ENCODE results near the gene ANKFN1. TPM values are rescaled to one million over a fixed set of nuclear protein-coding genes. Genes with fewer than 3 reads are reported as not detected.

ANKFN1 gene
- total RNA-seq, 3 donors from 2014 or later: 0.22 to 1.4 (median 0.60) TPM

DNA sequence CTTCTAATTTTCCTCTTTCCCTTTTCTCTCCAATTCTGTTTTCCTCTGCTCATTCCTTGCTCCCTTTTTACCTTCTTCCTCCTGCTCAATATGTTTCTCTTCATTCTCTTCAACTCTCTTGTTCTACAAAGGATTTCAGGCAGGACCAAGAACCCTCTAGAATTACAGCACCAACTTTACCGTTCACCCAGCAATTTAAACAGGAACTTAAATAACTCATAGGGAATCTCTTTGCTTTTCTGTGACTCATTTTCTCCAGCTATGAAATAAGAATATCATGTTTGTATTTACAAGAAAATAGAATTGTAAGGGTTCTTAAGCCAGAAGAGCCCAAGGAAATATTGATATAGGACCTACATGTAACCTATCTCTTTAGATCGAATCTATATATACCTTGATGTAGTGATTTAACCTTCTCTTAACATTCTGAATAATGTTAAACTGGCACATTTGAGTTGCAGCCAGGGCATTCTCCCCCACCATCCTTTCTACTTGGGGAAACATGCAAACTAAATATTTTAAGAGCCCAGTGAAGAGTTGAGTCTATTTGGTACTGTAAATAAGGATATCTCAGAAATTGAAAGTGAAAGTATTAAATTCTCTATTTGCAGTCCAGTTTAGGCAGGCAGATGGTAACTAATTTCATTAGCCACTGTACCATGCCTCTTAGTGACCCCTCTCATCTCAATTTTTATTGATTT lies 137.0 kb downstream of the ANKFN1 start:
- no peaks in the 10 kb centered on the region for H3K36me3 ChIP-seq (ENCODE audit: low read depth)
- no peak for ATAC-seq
- no peaks in the 10 kb centered on the region for H3K9me3 ChIP-seq
- H3K4me1 ChIP-seq (ENCODE audit: low read depth): no peaks in the 10 kb centered on the region
- DNase-seq: no peak
- TF ChIP-seq, protein P1, sequence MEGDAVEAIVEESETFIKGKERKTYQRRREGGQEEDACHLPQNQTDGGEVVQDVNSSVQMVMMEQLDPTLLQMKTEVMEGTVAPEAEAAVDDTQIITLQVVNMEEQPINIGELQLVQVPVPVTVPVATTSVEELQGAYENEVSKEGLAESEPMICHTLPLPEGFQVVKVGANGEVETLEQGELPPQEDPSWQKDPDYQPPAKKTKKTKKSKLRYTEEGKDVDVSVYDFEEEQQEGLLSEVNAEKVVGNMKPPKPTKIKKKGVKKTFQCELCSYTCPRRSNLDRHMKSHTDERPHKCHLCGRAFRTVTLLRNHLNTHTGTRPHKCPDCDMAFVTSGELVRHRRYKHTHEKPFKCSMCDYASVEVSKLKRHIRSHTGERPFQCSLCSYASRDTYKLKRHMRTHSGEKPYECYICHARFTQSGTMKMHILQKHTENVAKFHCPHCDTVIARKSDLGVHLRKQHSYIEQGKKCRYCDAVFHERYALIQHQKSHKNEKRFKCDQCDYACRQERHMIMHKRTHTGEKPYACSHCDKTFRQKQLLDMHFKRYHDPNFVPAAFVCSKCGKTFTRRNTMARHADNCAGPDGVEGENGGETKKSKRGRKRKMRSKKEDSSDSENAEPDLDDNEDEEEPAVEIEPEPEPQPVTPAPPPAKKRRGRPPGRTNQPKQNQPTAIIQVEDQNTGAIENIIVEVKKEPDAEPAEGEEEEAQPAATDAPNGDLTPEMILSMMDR (IDR thresholded peaks at IDR 0.05): no peak
- H3K4me3 ChIP-seq: no peak overlapping the region
- intact Hi-C loops (cut with DNase I, micrococcal nuclease): no loop called here

DNA sequence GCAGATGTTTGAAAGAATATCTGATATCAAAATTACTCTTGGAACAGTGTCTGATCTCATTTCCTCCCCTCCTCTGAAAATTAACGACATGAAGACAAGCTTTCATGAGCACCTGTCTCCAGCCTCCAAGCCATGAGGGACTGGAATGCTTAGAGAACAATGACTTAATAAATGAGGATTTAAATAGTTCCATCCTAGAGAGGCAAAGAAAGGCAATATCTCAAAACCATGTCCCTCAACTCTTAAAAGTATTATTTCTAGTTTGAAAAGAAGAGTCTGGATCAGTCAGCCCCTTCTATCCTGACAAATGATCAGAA lies 137.5 kb downstream of the ANKFN1 start:
- TF ChIP-seq, protein P1 (IDR thresholded peaks at IDR 0.05): no peak
- no peak overlapping the region for H3K4me3 ChIP-seq
- DNase-seq (no peak), ATAC-seq (no peak)
- H3K9me3 ChIP-seq: no peaks in the 10 kb centered on the region
- H3K4me1 ChIP-seq (ENCODE audit: low read depth): no peaks in the 10 kb centered on the region
- no peaks in the 10 kb centered on the region for H3K36me3 ChIP-seq (ENCODE audit: low read depth)
- intact Hi-C loops (cut with DNase I, micrococcal nuclease): no loop called here

DNA sequence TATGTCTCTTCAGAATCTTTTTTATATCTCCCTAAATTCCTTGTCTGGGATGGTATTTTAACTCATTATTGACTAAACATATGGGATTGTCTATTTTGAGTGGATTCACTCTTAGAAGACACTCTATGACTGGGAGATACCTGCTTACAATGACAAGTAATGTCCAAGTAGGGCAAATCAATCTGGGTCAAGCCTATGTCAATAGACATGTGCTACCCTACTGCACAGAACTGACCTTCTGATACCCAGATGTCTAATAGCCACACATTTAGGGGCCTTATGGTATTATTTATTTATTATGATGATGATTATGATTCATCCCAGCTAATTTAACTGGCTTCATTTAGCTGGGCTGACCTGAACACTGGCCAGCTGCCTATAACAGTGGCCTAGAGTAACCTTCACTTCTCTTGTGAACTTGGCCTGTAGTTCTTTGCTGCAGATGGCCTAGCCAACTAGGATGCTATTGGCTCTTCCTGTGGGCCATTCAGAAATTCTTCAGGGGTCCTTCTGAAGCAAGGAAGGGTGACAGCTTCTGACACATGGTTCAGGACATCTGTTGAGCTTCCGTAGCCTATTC lies 138.0 kb downstream of the ANKFN1 start:
- Histone ChIP-seq H3K36me3 (ENCODE audit: low read depth) (no peaks in the 10 kb centered on the region), H3K9me3 (no peaks in the 10 kb centered on the region), H3K4me3 (no peak overlapping the region), H3K4me1 (ENCODE audit: low read depth) (no peaks in the 10 kb centered on the region)
- intact Hi-C loops (cut with DNase I, micrococcal nuclease): no loop called here
- no peak for ATAC-seq
- DNase-seq: no peak
- TF ChIP-seq, protein P1 (IDR thresholded peaks at IDR 0.05): no peak

DNA sequence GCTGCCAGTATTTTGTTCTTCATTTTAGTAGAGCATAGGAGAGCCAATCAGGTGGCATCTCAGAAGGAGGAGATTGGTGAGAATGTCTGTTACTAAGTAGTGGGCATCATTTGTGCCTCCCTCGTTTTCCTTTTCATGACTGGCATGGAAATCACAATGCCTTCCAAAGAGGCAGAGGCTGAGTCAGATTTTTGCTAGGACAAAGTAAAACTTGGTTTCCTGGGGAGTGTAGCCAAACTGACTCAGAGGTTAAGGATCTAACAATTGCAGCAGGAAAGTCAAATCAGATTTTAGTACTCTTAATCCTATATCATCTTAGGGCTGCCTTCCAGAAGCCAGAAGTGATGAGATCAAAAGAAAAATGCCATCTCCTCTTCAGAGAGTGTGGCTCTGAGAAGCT lies 138.7 kb downstream of the ANKFN1 start:
- Histone ChIP-seq H3K4me1 (ENCODE audit: low read depth) (no peaks in the 10 kb centered on the region), H3K4me3 (no peak overlapping the region), H3K9me3 (no peaks in the 10 kb centered on the region), H3K36me3 (ENCODE audit: low read depth) (no peaks in the 10 kb centered on the region)
- intact Hi-C loops (cut with DNase I, micrococcal nuclease): no loop called here
- ATAC-seq (no peak), DNase-seq (no peak)
- TF ChIP-seq, protein P1 (IDR thresholded peaks at IDR 0.05): no peak

DNA sequence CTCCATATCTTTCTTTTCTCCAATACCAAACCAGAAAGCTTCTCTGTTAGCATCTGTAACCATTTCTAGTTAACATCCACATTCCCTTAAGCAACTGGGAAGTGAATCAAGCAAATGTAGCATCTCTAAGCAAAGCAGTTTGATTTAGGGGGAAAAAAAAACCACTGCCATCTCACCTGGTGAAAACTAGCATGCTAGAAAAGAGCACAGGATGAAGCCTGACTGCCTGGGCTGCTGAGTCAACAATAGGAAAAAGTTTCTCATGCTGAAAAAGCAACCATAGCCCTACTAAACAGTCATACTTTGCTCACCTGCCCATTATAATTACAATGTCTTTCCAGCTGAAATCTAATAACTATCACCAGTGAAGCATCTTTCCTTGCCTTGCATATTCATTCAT lies 139.3 kb downstream of the ANKFN1 start:
- TF ChIP-seq, protein P1 (IDR thresholded peaks at IDR 0.05): no peak
- no peaks in the 10 kb centered on the region for H3K36me3 ChIP-seq (ENCODE audit: low read depth)
- H3K9me3 ChIP-seq: no peaks in the 10 kb centered on the region
- no peak overlapping the region for H3K4me3 ChIP-seq
- no peak for DNase-seq
- H3K4me1 ChIP-seq (ENCODE audit: low read depth): no peaks in the 10 kb centered on the region
- ATAC-seq: no peak
- intact Hi-C loops (cut with DNase I, micrococcal nuclease): no loop called here
